Left renal cortex interstitium (tissue), 4 donors: ENCODE data around the gene SEC24C. TPM values are rescaled to one million over a fixed set of nuclear protein-coding genes. Genes with fewer than 3 reads are reported as not detected.
"Not testable (repeated sequence)": the region's sequence is repeated elsewhere in the genome, so short reads cannot be mapped to it uniquely, and the experiment has no call there.

Source experiments
- DNase-seq, 4 donors: peaks; one replicate each; pipeline ENCODE4 v3.0.0-alpha.2; 2013; ENCODE audit warnings: low read depth in 4 of 4, low spot score in 2 of 4, missing footprints in 1 of 4
- polyA plus RNA-seq, 4 donors: library from polyadenylated mRNA; unstranded; fragments of 120-200 nt; gene quantifications; one replicate each; pipeline ENCODE4 v1.2.1, GENCODE V29; 2013; ENCODE audit not compliant: insufficient read length in 4 of 4

The SEC24C gene
- polyA plus RNA-seq, 4 donors, result 62.9 to 74.1 (median 66.2) TPM

DNA sequence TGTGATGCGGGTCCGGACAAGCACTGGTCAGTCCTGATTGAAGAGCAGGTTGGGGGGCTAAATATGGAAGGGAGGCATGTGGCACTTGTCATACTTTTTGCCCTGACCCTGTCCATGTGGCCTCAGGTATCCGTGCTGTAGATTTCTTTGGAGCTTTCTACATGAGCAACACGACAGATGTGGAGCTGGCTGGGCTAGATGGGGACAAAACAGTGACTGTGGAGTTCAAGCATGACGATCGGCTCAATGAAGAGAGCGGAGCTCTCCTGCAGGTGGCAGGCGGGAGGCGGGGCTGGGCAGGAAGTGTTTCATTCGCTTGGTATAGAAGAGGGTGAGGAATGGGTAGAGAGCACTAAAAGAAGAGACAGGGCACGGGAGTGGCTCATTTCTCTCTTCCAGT, 24.7 kb downstream of the SEC24C start:
- no peak for DNase-seq

- no peak for DNase-seq
Measured at GRCh38 chr10:73769396-73769795, 25.2 kb downstream of the SEC24C start.

DNA sequence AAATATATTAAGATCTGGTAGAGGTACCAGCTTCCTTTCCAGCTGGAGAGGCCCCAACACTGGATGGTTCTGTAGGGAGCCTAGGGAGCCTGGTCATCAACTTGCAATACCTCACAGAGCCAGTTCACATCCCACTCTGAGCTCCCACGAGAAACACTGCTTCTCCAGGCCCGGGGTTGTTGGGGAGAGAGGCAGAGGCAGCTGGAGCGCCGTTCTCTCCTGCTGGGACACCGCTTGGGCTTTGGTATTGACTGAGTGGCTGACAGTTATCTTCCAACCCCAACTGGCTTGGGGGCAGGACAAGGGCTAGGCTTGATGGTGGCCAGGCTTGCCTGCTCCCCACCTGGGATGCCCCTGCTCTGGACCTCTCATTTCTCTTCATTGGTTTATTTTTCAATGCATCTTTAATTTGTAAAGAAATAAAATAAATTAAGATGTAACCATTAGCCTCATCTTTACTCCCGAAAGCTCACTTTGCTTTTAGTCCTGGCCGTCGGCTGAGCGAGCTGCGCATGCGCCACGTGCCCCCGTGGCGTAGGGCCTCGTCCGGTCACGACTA, 27.6 kb downstream of the SEC24C start:
- DNase-seq, result peak in 1 of 4 donors; percentile 79

DNA sequence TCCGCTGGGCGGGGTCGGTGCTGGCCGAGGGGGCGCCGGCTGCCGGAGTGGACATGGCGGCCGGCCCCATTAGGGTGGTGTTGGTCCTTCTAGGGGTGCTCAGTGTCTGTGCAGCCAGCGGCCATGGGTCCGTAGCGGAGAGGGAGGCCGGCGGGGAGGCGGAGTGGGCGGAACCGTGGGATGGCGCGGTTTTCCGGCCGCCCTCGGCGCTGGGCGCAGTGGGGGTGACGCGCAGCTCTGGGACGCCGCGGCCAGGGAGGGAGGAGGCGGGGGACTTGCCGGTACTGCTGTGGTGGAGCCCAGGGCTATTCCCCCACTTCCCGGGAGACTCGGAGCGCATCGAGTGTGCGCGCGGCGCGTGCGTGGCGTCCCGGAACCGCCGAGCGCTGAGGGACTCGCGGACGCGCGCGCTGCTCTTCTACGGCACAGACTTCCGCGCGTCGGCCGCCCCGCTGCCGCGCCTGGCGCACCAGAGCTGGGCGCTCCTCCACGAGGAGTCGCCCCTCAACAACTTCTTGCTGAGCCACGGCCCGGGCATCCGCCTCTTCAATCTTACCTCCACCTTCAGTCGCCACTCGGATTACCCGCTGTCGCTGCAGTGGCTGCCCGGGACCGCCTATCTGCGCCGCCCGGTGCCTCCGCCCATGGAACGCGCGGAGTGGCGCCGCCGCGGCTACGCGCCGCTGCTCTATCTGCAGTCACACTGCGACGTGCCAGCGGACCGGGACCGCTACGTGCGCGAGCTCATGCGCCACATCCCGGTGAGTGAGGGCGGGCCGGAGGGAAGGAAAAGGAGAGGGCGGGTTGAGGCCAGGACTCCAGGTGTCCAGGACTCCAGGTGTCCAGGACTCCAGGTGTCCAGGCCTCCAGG, 28.3 kb downstream of the SEC24C start:
- DNase-seq, result peak; percentile 60 to 72 (median 64)

- DNase-seq, result no peak
Measured at GRCh38 chr10:73773152-73773879, 29.1 kb downstream of the SEC24C start.

DNA sequence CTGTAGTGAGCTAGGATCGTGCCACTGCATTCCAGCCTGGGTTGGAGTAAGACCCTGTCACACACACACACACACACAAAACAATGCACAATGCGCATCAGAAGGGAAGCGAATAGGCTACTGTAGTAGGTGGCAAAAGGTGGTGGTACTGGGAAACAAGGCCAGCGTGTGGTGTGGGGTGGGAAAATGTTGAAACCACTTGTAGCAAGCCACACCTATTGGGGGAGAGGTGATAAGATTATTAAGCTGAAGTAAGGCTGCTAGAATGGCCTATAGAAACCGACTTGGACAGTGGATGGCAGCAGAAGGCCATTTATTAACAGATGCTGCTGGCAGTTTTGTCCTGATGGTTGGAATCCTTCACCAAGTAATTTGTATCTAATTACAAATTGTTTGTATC, 30.5 kb downstream of the SEC24C start:
- DNase-seq, result no peak

DNA sequence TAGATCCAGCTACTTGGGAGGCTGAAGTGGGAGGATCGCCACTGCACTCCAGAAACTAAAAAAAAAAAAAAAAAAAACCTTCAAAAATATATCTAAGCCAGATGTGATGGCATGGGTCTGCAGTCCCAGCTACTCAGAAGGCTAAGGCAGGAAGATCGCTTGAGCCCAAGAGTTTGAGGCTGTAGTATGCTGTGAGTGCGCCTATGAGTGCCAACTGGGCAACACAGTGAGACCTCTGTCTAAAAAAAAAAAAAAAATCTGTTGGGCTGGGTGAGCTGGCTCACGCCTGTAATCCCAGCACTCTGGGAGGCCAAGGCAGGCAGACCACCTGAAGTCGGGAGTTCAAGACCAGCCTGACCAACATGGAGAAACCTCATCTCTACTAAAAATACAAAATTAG, 34.8 kb downstream of the SEC24C start:
- no peak for DNase-seq

GRCh38 chr10:73779539-73780197, 35.5 kb downstream of the SEC24C start:
- no peak for DNase-seq

- no peak for DNase-seq
Measured at GRCh38 chr10:73780301-73780700, 36.1 kb downstream of the SEC24C start.

DNA sequence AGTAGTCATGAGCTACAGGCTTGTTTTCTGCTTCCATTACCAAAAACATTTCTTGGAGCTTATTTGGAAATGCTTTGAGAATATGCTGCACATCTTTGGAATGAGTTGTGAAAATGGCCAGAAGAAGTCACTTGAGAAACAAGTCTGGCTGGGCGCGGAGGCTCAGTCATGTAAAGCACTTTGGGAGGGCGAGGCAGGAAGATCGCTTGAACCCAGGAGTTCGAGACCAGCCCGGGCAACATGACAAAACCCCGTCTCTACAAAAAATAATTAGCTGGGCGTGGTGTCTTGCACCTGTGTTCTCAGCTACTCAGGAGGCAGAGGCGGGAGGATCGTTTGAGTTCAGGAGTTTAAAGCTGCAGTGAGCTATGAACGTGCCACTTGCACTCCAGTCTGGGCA, 36.8 kb downstream of the SEC24C start:
- no peak for DNase-seq

- DNase-seq, result no peak
Measured at GRCh38 chr10:73781548-73781878, 37.3 kb downstream of the SEC24C start.

GRCh38 chr10:73781879-73782748, 37.9 kb downstream of the SEC24C start, which contains the start of gene CHCHD1:
Gene CHCHD1, plus strand, starts transcription at chr10:73782048. Its CDS starts 28 bp downstream, at chr10:73782076.
- DNase-seq, result peak; percentile 80 to 89 (median 86)

GRCh38 chr10:73782749-73783085, 38.5 kb downstream of the SEC24C start:
- DNase-seq, result no peak

DNA sequence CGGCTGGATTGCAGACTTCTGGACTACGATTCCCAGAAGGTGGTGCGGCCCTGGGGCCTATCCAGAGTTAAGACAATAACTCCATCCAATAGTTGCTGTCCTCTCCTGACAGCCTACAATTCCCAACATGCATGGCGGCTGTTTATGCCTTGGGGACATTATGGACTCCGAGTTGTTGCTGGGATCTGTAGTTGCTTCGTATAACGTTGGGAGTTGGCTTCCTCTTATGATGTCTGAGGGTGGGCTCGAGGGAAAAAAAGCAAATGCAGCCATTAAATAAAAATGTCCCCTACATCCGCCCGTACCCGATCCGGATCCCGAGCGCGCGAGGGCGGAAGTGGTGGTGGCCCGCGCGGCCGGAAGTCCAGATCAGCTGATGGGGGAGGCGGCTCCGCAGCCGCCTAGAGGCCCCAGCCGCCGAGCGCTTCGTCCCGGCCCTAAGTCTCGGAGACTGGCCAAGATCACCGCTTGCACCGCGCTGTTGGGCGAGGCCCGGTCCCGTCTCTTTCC, 41.1 kb downstream of the SEC24C start, which contains the start of gene ZSWIM8:
Gene ZSWIM8, plus strand, starts transcription at position 396 of the 510 bp plus-strand sequence. CDS start 273 bp downstream, outside the sequence.
- DNase-seq, result peak; percentile 90 to 97 (median 94)

DNA sequence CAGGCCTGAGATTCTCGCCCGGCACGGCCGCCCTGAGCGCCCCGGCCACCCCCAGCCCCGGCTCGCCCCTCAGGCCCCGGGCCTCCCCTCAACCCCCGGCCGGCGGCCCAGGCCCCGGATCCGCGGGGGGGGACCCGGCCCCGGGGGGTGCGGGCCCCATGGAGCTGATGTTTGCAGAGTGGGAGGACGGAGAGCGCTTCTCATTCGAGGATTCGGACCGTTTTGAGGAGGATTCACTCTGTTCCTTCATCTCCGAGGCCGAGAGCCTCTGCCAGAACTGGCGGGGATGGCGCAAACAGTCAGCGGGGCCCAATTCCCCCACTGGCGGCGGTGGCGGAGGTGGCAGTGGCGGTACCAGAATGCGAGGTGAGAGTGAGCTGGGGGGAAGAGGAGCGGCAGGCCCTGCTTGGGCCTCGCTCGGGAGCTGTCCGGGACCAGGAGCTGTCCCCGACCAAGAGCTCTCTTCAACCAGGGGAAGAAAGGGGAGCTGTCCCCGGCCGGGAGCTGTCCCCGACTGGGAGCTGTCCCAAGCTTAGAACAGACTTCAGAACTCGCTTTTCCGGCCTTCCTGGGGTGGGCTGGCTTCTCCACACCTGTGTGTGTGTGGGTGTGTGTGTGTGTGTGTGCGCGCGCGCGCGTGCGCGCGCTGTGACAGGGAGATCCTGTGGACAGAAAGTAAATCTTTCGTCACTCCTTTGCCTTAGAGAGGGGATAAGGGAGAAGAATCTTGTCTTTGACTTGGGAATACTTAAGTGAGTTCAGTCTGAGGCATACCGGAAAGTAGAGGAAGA, 41.7 kb downstream of the SEC24C start:
- no peak for DNase-seq

- no peak for DNase-seq
Measured at GRCh38 chr10:73786512-73786885, 42.3 kb downstream of the SEC24C start.

DNA sequence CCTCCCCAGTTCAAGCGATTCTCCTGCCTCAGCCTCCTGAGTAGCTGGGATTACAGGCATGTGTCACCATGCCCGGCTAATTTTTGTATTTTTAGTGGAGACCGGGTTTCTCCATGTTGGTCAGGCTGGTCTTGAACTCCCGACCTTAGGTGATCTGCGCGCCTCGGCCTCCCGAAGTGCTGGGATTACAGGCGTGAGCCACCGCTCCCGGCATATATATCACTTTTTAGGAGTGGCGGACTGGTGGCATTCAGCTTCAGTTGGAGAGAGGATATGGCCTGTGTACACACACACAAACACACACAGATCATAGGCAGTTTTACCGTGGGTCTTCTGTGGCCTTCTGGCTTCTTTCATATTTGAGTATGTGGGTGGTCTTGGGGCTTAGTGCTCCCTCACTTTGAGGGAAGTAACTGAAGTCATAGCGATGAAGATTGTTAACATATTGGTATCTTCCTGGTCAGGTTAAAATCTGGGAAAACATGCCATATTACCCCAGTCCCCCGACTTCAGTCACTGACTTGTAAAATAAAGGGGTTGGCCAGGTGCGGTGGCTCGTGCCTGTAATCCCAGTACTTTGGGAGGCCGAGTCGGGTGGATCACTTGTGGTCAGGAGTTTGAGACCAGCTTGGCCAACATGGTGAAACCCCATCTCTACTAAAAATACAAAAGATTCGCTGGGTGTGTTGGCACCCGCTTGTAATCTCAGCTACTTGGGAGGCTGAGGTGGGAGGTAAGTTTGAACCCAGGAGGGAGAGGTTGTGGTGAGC, 43.0 kb downstream of the SEC24C start:
- DNase-seq, result not testable (repeated sequence)
